ENCODE results near the gene EPC1.
A peak's percentile ranks its signal among the peaks of the same experiment; 100 is the strongest.
"Not testable (repeated sequence)": the region's sequence is repeated elsewhere in the genome, so short reads cannot be mapped to it uniquely, and the experiment has no call there.

Gene EPC1

DNA sequence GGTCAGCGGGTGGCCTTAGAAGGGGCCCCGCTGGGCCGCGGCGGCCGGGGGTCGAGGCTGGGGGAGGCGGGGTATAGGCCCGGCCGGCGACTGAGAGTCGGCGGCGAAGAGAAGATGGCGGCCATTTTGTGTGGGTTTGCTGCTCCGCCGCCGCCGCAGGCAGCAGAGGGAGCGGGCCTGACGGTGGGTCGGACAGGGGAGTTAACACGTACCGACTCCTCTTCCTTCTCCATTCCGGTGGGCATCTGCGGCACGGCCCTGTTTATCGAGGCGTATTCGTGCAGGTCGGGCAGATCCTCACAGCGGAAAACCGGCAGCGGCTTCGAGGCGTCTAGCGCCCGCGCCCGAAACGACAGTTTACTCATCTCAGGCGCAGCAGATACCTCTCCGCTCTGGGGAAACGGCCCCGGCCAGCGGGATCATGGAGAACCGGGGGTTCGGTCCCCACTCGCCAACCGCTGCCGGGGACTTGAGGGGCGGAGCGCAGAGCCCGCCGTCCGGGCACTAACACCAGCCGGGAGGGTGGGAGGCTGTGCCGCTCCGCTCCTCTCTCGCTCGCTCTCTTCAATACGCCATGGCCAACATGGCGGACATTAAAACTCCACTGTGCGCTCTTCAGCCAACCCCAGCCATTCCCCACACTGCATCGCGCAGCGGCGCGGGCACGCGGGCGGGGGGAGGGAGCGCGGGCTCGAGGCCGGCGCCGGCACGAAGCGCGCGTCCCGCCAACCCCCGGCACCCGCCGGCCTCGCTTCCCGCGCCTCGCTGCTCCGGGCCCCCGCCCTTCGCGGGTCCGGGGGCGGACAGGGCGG is at the start of gene EPC1:
EPC1 (minus strand) TSS at position 608 of the 812 bp plus-strand sequence; CDS start at position 365, 243 bp downstream.
- peak; percentile 86 for DNase-seq

DNA sequence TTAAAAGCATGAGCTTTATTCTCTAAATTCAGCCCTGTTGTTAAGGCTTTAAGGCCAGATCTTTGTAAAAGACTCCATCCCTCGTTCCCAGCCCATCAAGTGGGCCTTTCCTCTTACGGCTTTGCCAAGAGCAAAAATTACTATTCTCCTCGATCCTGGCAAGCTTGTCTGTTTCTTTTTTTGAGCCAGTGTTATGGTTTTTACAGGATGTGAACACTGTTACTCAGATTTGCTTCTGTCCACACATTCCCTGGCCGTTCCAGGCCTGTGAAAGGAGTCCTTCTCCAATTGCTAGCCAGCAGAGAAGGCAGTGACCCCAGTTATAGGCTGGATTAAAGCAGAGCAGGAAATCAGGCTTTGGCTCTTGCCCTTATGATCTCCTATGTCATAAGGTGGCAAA is 47.0 kb upstream of the EPC1 start:
- DNase-seq: no peak

DNA sequence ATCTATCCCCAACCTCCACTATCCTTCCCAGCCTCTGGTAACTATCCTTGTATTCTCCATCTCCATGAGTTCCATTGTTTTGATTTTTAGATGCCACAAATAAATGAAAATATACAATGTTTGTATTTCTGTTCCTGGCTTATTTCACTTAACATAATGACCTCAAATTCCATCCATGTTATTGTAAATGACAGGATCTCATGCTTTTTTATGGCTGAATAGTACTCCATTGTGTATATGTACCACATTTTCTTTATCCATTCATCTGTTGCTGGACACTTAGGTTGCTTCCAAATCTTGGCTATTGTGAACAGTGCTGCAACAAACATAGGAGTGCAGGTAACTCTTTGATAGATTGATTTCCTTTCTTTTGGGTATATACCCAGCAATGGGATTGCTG is 45.3 kb upstream of the EPC1 start:
- DNase-seq: not testable (repeated sequence)

DNA sequence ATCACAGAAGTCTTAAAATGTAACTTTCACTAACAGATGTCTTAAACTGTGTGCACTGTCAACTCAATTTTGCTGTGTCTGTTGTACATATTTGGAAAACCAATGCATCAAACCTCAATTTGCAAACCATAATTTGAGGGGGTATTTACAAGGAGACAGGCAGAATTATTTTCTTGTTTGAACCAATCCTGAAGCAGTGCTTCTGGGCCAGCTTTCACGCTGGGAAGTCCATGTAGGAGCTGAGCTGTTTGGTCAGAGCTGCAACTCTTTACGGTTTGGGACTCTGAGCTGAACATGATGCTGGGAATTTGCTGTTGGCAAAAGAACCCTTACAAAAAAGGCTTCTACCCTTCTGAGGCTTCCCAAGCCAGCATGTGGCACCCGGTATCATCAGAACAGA is 43.2 kb upstream of the EPC1 start:
- DNase-seq: no peak

DNA sequence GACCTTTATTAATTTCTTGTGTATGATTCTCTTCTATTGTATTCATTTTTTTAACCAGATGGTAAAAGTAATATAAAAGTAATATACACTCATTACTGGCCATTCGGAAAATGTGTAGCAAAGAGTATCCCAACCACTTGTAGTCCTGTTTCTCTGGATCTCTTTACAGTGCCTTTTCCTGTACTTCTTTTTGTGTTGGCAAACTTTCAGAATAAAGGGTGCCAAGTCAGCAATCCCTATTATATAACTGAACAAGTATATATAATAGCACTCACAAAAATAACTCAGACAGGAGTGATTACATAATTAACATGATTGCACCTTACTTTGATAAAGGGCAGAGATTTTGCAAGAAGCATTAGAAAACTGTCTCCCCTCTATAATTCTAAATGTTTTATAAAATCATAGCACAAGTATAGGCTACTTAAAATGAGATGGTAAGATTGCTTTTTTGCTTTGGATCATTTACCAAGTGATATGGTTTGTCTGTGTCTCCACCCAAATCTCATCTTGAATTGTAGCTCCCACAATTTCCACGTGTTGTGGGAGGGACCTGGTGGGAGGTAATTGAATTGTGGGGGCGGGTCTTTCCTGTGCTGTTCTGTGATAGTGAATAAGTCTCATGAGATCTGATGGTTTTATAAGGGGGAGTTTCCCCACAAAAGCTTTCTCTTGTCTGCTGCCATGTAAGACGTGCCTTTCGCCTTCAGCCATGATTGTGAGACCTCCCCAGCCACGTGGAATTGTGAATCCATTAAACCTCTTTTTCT is 41.5 kb upstream of the EPC1 start:
- no peak for DNase-seq

- no peak for DNase-seq
Observed at GRCh38 chr10:32386623-32387260, 39.8 kb upstream of the EPC1 start.

DNA sequence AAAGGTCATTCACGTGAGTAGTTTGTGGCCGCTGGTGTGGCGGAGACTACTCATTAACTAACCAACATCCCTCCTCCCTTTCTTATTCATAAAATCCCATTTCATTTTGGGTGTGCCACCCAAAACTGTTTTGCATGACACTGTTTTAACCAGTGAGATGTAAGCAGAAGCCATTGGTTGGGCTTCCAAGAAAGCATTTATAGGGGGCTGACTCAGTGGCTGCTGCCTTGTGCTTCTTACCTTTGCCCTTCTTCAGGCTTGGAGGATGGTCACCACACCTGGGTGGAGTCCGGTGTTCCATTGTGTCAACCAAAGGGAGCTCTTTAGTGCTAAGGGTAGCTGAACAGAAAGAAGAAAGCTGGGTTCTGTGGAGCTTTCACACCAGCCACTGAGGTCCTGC is 37.2 kb upstream of the EPC1 start:
- DNase-seq: no peak

GRCh38 chr10:32381165-32381564 is 34.2 kb upstream of the EPC1 start:
- DNase-seq: no peak

GRCh38 chr10:32379950-32380551 is 33.1 kb upstream of the EPC1 start:
- DNase-seq: peak; percentile 30

GRCh38 chr10:32379318-32379949 is 32.5 kb upstream of the EPC1 start:
- peak; percentile 83 for DNase-seq

DNA sequence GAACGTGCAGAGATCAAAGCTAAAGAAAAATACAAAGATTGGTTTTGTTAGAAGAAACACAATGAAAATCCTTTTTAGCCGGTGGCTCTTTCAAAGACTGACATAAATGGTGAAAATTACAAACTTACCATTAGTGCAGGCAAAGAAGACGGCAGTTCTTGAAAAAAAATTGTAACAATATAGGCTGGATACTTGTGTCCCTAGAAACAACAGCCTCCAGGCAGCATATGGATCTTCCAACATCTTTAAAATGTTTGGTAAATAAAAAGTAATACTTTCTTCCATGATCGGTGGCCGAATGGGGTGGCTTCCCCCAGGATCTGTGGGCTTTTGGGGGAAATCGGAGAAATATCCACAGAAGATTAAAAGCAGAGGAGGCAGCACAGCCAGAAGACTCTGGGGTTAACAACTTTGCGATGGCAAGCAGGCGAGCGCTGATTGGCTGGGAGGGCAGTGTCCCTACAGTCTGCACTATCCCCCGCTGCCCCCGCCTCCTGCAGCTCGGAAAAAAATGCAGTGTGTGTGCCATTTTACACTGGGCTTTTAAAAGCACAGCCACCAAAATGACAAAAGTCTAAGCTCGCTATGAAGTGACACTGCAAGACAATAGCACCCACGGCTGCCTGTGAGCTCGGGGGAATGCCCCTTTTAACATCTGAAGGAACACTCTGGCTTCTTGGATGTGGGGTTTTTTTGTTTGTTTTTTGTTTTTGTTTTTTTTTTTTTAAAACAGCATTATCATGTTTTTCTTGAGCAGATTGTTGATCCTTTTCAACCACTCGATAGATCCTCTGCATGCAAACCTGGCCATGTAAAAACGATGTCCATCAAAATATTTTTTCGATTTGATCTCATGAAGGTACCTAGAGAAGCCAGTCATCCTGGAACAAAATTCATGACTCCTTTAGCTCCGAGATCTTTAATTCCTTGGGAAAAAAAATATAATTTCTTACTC is 31.7 kb upstream of the EPC1 start:
- peak; percentile 95 for DNase-seq

- DNase-seq: peak; percentile 77
Observed at GRCh38 chr10:32377458-32378259, 30.7 kb upstream of the EPC1 start.

DNA sequence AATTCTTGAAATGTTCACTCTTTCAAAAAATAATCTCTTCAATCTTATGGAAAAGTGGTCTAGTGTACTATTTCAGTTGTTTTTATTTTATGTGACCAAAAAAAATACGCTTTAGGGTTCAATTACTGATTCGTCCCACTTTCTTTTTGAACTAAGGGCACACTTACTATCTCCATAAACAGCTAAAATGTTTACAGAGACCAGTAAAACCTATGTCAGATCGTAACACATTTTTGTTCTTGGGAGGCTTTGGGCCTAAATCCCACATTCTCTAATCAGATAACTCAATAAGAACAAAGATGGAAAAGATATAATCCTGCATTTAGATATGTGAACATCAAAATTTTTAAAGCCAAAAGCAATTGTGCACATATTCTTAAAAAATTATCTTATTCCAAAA is 29.8 kb upstream of the EPC1 start:
- DNase-seq: peak; percentile 26

GRCh38 chr10:32376097-32376496 is 29.1 kb upstream of the EPC1 start:
- DNase-seq: no peak

GRCh38 chr10:32375631-32376030 is 28.7 kb upstream of the EPC1 start:
- no peak for DNase-seq

DNA sequence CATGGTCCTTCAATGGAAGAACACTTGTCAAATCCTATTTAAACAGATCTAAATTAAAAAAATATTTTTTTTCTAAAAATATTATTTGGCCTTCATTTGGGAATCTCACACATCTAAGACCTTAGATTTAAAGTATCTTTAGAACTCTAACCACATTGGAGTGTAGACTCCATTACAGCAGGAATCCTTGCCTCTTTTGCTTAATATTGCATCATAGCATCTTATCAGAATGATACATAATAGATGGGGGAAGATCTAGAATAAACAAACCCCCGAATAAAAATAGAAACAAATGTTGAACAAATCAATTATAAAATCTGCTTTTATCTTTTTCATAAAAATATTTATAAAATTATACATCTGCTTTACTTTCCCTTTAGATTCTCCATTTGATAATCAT is 27.6 kb upstream of the EPC1 start:
- DNase-seq: no peak

DNA sequence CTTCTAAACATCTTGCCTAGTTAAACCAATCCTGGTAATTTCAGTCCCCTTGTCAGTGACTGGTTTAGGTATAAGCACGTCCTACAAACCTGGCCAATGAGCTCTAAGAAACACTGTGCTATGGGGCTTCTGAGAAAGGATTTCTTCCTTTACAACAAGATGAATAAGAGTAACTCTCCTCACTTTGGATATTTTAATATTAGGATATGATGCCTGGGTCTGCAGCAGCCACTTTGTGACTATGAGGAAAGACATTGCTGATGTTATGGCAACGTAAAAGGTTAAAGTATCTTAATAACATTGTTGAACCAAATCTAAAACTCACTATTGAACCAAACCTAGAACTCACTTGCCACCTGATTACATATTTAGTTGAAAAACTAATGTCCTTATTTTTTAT is 26.5 kb upstream of the EPC1 start:
- no peak for DNase-seq

DNA sequence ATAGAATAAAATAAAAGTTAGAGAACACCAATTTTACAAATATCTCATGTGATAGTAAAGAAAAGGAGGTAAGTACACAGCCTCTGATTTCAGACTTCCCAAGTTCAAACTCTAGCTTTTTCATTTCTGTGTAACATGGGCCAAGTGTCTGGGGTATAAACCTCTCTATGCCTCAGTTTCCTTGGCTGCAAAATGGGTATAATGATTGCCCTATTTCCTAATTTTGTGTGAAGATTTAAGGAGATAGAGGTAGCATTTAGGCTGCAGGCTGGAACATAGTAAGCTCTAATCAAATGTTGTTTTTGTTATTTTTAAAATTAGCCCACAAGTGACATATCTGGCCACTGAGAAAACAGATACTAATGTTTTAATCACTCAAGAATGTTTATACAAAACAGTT is 26.1 kb upstream of the EPC1 start:
- no peak for DNase-seq

DNA sequence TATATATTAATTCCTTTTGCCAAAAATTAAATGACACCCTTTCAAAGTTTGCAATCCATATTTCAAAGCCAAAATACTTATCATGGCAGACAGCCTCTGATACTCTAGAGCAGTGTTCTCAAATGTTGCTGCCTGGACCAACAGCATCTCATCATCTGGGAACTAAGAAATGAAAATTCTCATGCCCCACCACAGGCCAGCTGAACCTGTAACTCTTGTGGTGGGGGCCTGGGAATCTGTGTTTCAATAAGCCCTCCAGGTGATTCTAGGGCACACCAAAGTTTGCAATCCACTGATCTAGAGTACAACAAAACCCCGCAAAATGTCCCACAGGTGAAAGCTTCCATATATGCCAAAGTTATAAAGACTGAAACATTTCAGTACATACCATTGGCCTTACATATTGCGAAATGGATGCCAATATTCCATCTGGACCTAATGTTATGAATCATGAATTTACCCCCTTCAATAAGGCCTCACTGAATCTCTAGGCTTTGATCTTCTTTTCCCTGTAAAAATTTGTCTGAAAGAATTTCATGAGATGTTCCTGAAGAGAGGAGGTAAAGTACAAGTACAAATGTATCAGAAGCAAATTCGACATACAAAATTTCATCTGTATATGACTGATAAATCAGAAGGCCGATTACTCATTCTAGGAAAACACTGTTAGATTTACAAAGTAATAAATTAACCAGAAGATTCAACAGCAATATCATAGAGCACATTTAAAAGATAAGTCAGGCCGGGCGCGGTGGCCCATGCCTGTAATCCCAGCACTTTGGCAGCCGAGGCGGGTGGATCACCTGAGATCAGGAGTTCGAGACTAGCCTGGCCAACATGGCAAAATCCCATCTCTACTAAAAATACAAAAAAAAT is 25.3 kb upstream of the EPC1 start:
- DNase-seq: no peak

GRCh38 chr10:32371101-32371500 is 24.1 kb upstream of the EPC1 start:
- no peak for DNase-seq

All from hematopoietic multipotent progenitor cell treated with erythropoietin and hydrocortisone succinate and interleukin-3 and kit ligand, for 8 days (in vitro differentiated cells).